Activated effector memory CD4-positive, alpha-beta T cell treated with Interleukin-2 at 50 U/mL for 16 hours (primary cell): ENCODE data around the gene CCDC12.

Experiments
- DNase-seq: peaks from one replicate; pipeline ENCODE4 v3.0.0-alpha.2; 2020

Gene CCDC12

DNA sequence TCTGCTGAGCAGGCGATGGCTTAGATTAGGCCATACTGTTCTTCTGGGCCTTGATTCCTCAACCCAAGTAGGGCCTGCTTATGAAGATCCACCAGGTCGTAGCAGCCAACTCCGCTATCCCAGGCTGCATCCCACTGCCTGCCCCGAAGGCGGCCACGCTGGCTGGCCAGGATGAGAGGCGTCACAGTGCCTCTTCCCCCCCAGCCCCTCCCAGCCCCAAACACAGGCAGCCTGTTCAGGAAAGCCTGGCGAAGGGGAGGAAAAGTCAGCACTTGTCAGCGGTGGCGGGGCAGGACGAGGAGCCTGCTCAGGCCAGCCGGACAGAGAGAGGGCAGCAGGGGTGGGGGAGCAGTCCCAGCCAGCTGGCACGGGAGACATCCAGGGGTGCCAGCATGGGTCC lies 87.8 kb downstream of the CCDC12 start:
- no peak for DNase-seq

DNA sequence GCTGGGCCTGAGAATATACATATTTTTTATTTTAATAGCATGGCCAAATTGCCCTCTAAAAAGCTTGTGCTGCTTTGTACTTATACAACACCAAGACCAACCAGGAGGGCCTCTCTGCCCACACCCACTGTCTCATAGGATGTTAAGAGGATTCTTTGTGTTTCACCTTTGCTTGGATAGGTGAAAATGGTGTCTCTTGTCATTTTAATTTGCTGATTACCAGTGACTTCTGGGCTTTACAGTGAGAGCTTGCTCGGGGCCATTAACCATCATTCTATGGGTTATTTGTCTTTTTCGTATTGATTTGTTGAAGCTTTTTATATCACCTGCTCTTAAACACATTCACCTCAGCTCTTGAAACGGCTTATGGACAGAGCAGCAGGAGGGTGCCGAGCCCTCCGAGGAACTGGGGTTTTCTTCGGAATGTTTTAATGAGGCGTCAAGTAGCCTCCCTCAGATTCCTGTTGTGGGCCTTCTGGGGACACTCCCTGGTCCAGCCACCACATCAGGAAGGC lies 88.5 kb downstream of the CCDC12 start:
- DNase-seq: no peak

GRCh38 chr3:46885612-46886011 lies 90.9 kb downstream of the CCDC12 start:
- no peak for DNase-seq

DNA sequence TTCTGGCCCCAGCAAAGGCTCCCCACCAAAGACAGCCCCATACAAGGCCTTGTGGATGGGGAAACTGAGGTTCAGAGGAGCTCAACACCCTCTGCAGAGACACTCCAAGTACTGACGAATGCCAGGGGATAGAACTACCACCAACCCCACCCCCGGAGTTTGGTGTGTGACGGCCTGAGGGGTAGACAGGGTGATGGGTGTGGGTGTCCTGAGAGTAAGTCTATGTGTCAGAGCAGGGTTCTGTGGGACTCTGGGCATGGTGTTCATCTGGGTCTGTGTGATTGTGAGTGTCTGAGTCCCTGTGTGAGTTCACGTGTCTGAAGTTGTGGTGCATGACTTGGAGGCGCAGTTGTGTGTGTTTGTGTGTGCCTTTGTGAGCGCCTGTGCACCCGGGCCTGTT lies 91.6 kb downstream of the CCDC12 start:
- no peak for DNase-seq

DNA sequence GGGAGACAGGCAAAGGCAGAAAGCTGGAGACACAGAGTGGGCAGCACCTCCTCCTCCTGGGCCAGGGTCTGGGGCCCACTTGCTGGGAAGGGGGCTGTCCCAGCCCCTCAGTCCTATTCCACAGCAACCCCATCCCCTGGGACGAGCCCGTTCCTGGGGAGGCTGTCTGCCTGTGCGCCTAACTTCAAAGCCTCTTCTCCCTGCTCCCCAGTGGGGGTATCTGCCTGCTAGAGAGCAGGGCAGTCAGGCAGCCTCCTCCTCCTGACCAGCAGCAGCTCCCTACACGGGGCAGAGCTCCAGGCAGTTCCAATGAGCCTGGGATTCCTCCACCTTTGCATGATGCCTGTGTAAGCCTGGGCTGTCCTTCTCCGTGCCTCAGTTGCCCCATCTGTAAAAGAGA lies 92.1 kb downstream of the CCDC12 start:
- DNase-seq: no peak

- no peak for DNase-seq
These were observed 92.7 kb downstream of the CCDC12 start for GRCh38 chr3:46883830-46884185.

GRCh38 chr3:46883054-46883829 lies 93.3 kb downstream of the CCDC12 start:
- no peak for DNase-seq

GRCh38 chr3:46882377-46883053 lies 94.0 kb downstream of the CCDC12 start:
- DNase-seq: no peak

- DNase-seq: no peak
These were observed 94.8 kb downstream of the CCDC12 start for GRCh38 chr3:46881596-46882376.

DNA sequence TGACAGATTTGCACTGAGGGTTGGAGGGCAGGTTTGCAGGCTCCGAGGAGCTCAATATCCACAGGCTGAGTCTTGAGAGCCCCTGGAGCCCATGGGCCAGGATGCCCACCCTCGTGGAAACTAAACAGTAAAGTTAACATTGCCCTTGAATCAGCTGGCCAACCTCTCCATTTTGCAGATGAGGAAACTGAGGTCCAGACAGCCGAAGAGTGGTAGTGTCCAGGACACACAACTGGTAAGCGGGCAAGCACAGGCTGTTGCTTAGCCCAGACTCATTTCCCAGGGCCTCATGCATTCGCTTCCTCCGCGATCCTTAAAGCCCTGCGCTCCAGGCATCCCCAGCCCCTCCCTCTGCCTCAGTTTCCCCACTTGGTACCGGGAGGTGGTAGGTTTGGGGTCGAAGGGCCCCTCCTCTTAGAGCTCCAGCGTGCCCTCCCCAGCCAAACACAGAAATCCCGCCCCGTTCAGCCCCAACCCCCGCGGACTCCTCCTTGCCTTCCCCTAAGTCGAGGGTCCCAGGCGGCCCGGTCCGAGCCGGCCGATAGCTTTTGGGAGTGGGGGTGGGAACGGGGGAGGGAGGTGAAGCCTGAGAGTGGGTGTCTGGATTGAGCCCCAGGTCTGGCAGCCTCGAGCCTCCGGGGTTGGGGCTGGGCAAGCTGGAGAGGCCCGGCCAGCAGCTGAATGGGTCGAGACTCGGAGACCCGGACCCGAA lies 95.5 kb downstream of the CCDC12 start:
- DNase-seq: no peak

GRCh38 chr3:46878781-46879436 lies 97.6 kb downstream of the CCDC12 start:
- DNase-seq: no peak

DNA sequence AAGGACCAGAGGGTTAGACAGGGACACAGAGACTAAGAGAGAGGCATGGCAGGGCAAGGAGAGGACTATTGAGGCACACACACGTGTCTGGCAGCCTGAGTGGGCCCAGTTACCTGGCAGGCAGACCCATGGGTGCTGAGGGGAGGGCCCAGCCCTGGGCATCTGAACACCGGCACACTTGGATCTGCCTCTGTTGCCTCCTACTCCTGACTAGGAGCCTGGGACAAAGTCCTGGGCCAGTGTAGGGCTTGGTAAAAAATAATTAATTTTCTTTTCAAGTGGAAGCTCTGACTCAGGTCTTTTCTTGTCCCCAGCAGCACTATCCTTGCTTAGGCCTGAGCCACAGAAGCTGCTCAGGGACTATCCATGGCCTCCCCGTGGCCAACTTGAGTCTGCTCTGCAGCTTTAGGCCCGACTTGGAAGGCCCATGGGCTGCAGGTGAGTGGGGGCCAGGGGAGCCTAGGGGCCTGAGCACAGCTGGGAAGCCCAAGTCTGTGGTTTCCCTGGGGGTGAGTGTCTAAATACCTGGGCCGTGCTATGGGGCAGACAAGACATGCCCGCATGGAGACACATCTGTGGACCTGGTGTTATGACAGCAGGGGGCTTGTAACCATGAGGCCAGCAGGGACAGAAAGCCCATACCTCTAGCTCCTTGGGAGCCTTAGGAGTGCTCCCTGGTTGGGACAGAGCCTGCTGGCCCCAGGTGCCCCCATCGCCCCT lies 99.0 kb downstream of the CCDC12 start, which contains the start of gene PTH1R:
Gene PTH1R (plus strand): TSS at position 316 of the 720 bp plus-strand sequence. CDS start 5,839 bp downstream, outside the sequence.
- DNase-seq: no peak

- DNase-seq: no peak
These were observed 99.9 kb downstream of the CCDC12 start for GRCh38 chr3:46876313-46877300.

- no peak for DNase-seq
These were observed 101.0 kb downstream of the CCDC12 start for GRCh38 chr3:46875560-46875959.

GRCh38 chr3:46874430-46874829 lies 102.1 kb downstream of the CCDC12 start:
- no peak for DNase-seq

DNA sequence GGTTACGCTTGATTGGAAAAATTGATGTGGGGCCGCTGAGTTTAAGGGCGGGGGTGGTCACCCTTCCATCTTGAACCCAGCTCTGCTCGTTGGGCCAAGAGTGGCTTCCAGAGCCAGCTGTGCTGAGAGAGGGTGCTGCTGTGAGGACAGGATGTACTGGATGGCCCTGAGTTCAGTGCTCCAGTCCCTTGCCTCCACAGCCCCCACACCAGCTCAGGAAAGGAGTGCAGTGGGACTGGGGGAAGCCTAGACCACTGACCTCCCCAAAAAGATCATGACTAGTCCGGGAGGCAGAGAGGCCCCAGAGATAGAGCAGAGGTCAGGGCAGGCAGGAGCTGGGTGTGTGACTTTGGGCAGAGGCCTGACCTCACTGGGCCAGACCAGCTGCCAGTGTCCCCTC lies 103.0 kb downstream of the CCDC12 start:
- no peak for DNase-seq
